GM23338 (cell line): Measurements from ENCODE around the gene PDE10A. TPM values are rescaled to one million over a fixed set of nuclear protein-coding genes. Genes with fewer than 3 reads are reported as not detected.
A peak's percentile ranks its signal among the peaks of the same experiment; 100 is the strongest.

Source experiments
- ATAC-seq: fragments of 200-7000 bp; cut with Tn5 transposase; 3 replicates; pipeline ENCODE4 v1.9.1; 2020
- DNase-seq: peaks from one replicate; pipeline ENCODE4 v3.0.0-alpha.2; 2015; ENCODE audit warnings: low spot score
- H2AFZ ChIP-seq: fragments of 200-600 bp; sonication (generic); 2 replicates; pipeline ENCODE4 v1.8.0; 2016; ENCODE audit warnings: antibody characterized with exemption, mild to moderate bottlenecking, moderate library complexity
- H3F3A ChIP-seq: fragments of 200-600 bp; sonication (generic); replicated peaks from 2 replicates; pipeline ENCODE4 v1.8.0; 2017; ENCODE audit warnings: antibody characterized with exemption, mixed run types, low read depth
- H3K27ac ChIP-seq: fragments of 200-600 bp; sonication (generic); 2 replicates; pipeline ENCODE4 v1.6.1; 2016; ENCODE audit warnings: low read depth
- H3K27me3 ChIP-seq: fragments of 200-600 bp; sonication (generic); 2 replicates; pipeline ENCODE4 v1.8.0; 2016; ENCODE audit warnings: mild to moderate bottlenecking, mixed run types, moderate library complexity; ENCODE audit not compliant: insufficient read depth
- H3K36me3 ChIP-seq: fragments of 200-600 bp; sonication (generic); 2 replicates; pipeline ENCODE4 v1.8.0; 2016; ENCODE audit warnings: mild to moderate bottlenecking; ENCODE audit not compliant: insufficient read depth
- H3K4me1 ChIP-seq: fragments of 200-600 bp; sonication (generic); 2 replicates; pipeline ENCODE4 v1.8.0; 2016; ENCODE audit warnings: mild to moderate bottlenecking, moderate library complexity; ENCODE audit not compliant: insufficient read depth
- H3K4me2 ChIP-seq: fragments of 200-600 bp; sonication (generic); 2 replicates; pipeline ENCODE4 v1.7.1; 2017; ENCODE audit warnings: mixed run types
- H3K4me3 ChIP-seq: fragments of 200-600 bp; sonication (generic); 2 replicates; pipeline ENCODE4 v1.6.1; 2016; ENCODE audit warnings: mixed run types
- H3K79me2 ChIP-seq: fragments of 200-600 bp; sonication (generic); replicated peaks from 2 replicates; pipeline ENCODE4 v1.8.0; 2017; ENCODE audit warnings: mild to moderate bottlenecking; ENCODE audit not compliant: insufficient read depth
- H3K9me2 ChIP-seq: fragments of 200-600 bp; sonication (generic); 2 replicates; pipeline ENCODE4 v1.8.0; 2017; ENCODE audit not compliant: insufficient read depth
- H4K20me1 ChIP-seq: fragments of 200-600 bp; sonication (generic); replicated peaks from 2 replicates; pipeline ENCODE4 v1.8.0; 2017; ENCODE audit warnings: mild to moderate bottlenecking; ENCODE audit not compliant: insufficient read depth
- H3K27ac Mint-ChIP-seq: 2 replicates; pipeline ENCODE4 v1.8.0; 2020; ENCODE audit warnings: inconsistent platforms, mild to moderate bottlenecking, moderate library complexity, mixed read lengths
- H3K27me3 Mint-ChIP-seq: 3 replicates; pipeline ENCODE4 v1.8.0; 2022; ENCODE audit warnings: low read depth, mild to moderate bottlenecking, moderate library complexity, mixed read lengths, inconsistent platforms; ENCODE audit not compliant: insufficient read depth, poor library complexity
- H3K36me3 Mint-ChIP-seq: 3 replicates; pipeline ENCODE4 v1.8.0; 2021; ENCODE audit warnings: low read depth, mild to moderate bottlenecking, inconsistent platforms, moderate library complexity, mixed read lengths
- H3K4me1 Mint-ChIP-seq: 3 replicates; pipeline ENCODE4 v1.8.0; 2020; ENCODE audit warnings: mild to moderate bottlenecking, inconsistent platforms, mixed read lengths
- H3K4me3 Mint-ChIP-seq: 3 replicates; pipeline ENCODE4 v1.8.0; 2021; ENCODE audit warnings: moderate library complexity, mild to moderate bottlenecking, inconsistent platforms, mixed read lengths
- H3K9me3 Mint-ChIP-seq: 3 replicates; pipeline ENCODE4 v1.8.0; 2020; ENCODE audit warnings: moderate library complexity, mild to moderate bottlenecking, inconsistent platforms, mixed read lengths
- CREB1 ChIP-seq: fragments of 250-450 bp; sonication (Bioruptor Pico); IDR thresholded peaks from 2 replicates; pipeline ENCODE4 v1.5.0; 2020; ENCODE audit warnings: low read depth, mild to moderate bottlenecking, moderate library complexity
- EZH2 ChIP-seq: fragments of 200-600 bp; sonication (generic); IDR thresholded peaks from one replicate; pipeline ENCODE4 v1.8.0; 2017; ENCODE audit warnings: antibody characterized with exemption, mild to moderate bottlenecking, low read depth; ENCODE audit not compliant: unreplicated experiment
- EZH2phosphoT487 ChIP-seq: fragments of 200-600 bp; sonication (generic); IDR thresholded peaks from one replicate; pipeline ENCODE4 v1.8.1; 2018; ENCODE audit warnings: antibody characterized with exemption; ENCODE audit not compliant: unreplicated experiment
- POLR2AphosphoS5 ChIP-seq: IDR thresholded peaks from 2 replicates; pipeline ENCODE4 v1.6.1; 2016; ENCODE audit warnings: antibody characterized with exemption, low read depth
- ZNF114 ChIP-seq: fragments of 250-450 bp; sonication (Bioruptor Pico); IDR thresholded peaks from 2 replicates; pipeline ENCODE4 v1.5.0; 2020; ENCODE audit warnings: mild to moderate bottlenecking, moderate library complexity
- ZNF331 ChIP-seq: fragments of 250-450 bp; sonication (Bioruptor Pico); IDR thresholded peaks from 2 replicates; pipeline ENCODE4 v1.5.0; 2020; ENCODE audit warnings: low read depth, mild to moderate bottlenecking, moderate library complexity
- polyA plus RNA-seq: library from polyadenylated mRNA; unstranded; fragments of >200 nt; fragmentation: Nextera tagmentation; extraction: Ambion mirVana; gene quantifications from 2 replicates; pipeline ENCODE4 v1.2.1, GENCODE V29; 2016
- total RNA-seq: library from RNA; depleted of rRNA; stranded (reverse); fragments of >200 nt; shearing (Covaris generic); gene quantifications from 2 replicates; pipeline ENCODE4 v1.2.3, GENCODE V29; 2014
- TF ChIP-seq, protein P1 (sequence below), 2 experiments: fragments of 200-600 bp in 1 of 2; sonication (generic) in 1 of 2; conservative IDR thresholded peaks; 2 replicates each; pipeline versions ENCODE4 v1.5.1 to v1.6.1; 2016 to 2017; ENCODE audit warnings: antibody characterized with exemption in 2 of 2, low read depth in 2 of 2, mild to moderate bottlenecking in 2 of 2, moderate library complexity in 1 of 2
- TF ChIP-seq, protein P2 (sequence below): IDR thresholded peaks from 2 replicates; pipeline ENCODE4 v1.6.1; 2016; ENCODE audit warnings: antibody characterized with exemption

Gene PDE10A
- total and polyA plus RNA-seq, 2 experiments from 2014 or later: 0.50 to 3.9 TPM

DNA sequence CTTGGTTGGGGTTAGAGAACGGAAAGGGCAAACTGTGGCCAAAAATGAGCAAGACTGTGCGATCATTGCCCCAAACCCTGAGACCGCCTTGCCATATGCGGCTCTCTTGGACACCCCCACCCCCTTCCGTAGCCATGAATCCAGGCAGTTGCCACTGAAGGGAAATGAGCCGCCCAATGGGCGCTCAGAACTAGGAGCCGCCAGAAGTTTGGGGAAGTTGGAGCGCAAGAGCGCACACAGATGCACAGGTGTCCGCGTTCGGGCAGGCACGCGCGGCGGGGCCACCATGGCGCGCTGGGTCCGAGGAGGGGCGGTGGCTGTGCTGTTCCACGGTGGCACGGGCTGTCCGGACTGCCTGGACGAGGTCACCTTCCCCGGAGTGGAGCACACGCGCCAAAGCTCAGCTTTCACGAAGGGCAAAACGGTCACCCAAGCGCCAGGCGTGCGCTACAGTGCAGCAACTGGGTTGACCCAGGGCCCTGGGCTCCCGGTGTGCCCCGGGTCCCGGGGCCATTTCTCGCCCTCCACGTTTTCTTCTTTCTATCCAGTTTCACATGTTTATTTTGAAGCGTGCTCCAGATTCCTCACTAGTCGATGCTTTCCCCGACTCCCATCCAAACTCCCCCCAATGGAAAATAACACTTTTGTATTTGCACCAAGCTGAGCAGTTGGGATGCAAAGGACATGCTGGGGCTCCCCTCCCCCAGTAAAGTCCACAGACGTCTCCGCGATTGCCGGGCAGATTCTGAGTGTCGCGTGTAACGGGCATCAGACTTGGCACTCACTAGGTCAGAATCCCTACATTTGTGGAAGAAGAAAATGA, 906 bp upstream of the PDE10A start:
- H3F3A ChIP-seq: peaks cover 13% of the 10 kb centered on the region
- peaks cover 84% of the 10 kb centered on the region for H3K27me3 ChIP-seq
- H4K20me1 ChIP-seq: 0 out of 2 replicates have a peak, but pooled peaks cover 4% of the 10 kb centered on the region
- ATAC-seq: peak; percentile 15
- Mint-ChIP-seq H3K4me1 (peaks cover 39% of the 10 kb centered on the region), H3K27me3 (peaks cover 67% of the 10 kb centered on the region), H3K36me3 (no peaks in the 10 kb centered on the region; the same call in 2 of the 3 replicates), H3K27ac (no peak overlapping the region), H3K9me3 (no peaks in the 10 kb centered on the region; the same call in 2 of the 3 replicates), H3K4me3 (peak overlapping the region; percentile 75)
- H2AFZ ChIP-seq: peak overlapping the region; percentile 96
- peak; percentile 67 for DNase-seq
- no peak overlapping the region for H3K27ac ChIP-seq
- H3K4me3 ChIP-seq: peak overlapping the region; percentile 71
- no peak for TF ChIP-seq CREB1 (CRISPR knock-in tag)
- TF ChIP-seq EZH2: peak; percentile 81
- peak; percentile 29 for TF ChIP-seq EZH2phosphoT487
- no peaks in the 10 kb centered on the region for H3K9me2 ChIP-seq
- peak overlapping the region; percentile 94 for H3K4me2 ChIP-seq
- peaks cover 54% of the 10 kb centered on the region for H3K4me1 ChIP-seq
- no peaks in the 10 kb centered on the region; the same call in 1 of the 2 replicates for H3K36me3 ChIP-seq
- no peaks in the 10 kb centered on the region for H3K79me2 ChIP-seq

DNA sequence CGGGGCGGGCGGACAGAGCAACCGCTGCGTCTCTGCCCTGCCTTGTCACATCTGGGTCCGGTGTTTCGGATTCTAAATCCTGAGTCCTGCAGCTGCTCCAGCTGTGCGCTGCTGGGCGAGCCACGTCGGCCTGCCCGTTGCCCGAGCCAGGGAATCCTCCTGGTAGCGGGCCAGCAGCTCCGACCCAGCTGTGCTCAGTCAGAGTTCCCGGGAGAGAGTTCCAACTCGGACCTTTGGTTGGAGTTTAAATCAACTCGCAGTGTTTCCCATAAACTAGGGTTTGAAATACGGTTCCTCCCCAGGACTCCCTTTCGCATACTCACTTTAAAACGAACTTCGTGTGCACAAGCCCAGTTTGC, 315 bp upstream of the PDE10A start:
- H3F3A ChIP-seq: peaks cover 13% of the 10 kb centered on the region
- Mint-ChIP-seq H3K36me3 (no peaks in the 10 kb centered on the region; the same call in 2 of the 3 replicates), H3K4me1 (peaks cover 38% of the 10 kb centered on the region), H3K27me3 (peaks cover 69% of the 10 kb centered on the region), H3K27ac (no peak overlapping the region), H3K4me3 (peak overlapping the region; percentile 75), H3K9me3 (no peaks in the 10 kb centered on the region; the same call in 2 of the 3 replicates)
- peaks cover 58% of the 10 kb centered on the region for H3K4me1 ChIP-seq
- no peak overlapping the region for H3K27ac ChIP-seq
- H3K27me3 ChIP-seq: peaks cover 90% of the 10 kb centered on the region
- H2AFZ ChIP-seq: peak overlapping the region; percentile 96
- DNase-seq (peak; percentile 70), ATAC-seq (peak; percentile 17)
- peak overlapping the region; percentile 71 for H3K4me3 ChIP-seq
- no peaks in the 10 kb centered on the region; the same call in 1 of the 2 replicates for H3K36me3 ChIP-seq
- no peaks in the 10 kb centered on the region for H3K9me2 ChIP-seq
- H3K4me2 ChIP-seq: peak overlapping the region; percentile 94
- no peaks in the 10 kb centered on the region for H3K79me2 ChIP-seq
- TF ChIP-seq EZH2phosphoT487 (no peak), EZH2 (peak; percentile 94)
- H4K20me1 ChIP-seq: 0 out of 2 replicates have a peak, but pooled peaks cover 4% of the 10 kb centered on the region

DNA sequence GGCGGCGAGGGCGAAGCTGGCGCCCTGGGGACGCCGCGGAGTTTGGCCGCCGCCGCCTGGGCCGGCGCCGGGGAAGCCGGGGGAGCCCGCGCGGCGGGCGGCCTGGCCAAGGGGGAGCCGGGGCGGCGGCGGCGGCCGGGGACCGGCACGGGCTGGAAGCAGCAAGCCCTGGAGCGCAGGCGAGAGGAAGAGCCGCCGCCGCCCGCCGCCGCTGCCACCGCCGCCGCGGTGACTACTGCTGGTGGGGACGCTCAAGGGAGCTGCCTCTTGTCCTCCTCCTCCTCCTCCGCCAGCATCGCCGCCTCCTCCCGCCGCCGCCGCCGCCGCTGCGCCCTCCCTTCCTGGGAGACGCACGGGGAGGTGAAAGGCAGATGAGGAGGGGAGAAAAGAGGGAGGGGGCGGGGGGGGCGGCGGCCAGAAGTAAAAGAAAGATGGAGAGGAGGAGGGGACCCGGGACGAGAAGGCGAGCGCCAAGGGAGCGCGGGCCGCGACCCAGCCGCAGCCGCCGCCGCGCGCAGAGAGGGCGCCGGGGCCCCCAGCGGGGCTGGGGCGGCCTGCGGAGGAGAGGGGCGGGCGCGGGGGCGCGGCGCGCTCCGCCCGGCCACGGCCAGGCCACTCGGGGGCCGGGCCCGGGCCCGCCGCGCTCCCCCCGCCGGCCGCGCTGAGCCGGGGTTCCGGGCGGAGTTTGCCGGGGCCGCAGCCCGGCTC, 846 bp downstream of the PDE10A start:
- Histone ChIP-seq H3F3A (peaks cover 13% of the 10 kb centered on the region), H3K27me3 (peaks cover 96% of the 10 kb centered on the region), H3K4me2 (peak overlapping the region; percentile 97), H3K36me3 (no peaks in the 10 kb centered on the region; the same call in 1 of the 2 replicates), H3K79me2 (no peaks in the 10 kb centered on the region), H3K27ac (no peak overlapping the region), H3K9me2 (no peaks in the 10 kb centered on the region), H2AFZ (no peak overlapping the region), H3K4me3 (peak overlapping the region; percentile 71), H3K4me1 (peaks cover 60% of the 10 kb centered on the region), H4K20me1 (0 out of 2 replicates have a peak, but pooled peaks cover 4% of the 10 kb centered on the region)
- peaks cover 46% of the 10 kb centered on the region for H3K4me1 Mint-ChIP-seq
- ATAC-seq: no peak
- no peak overlapping the region for H3K27ac Mint-ChIP-seq
- no peaks in the 10 kb centered on the region; the same call in 2 of the 3 replicates for H3K9me3 Mint-ChIP-seq
- H3K36me3 Mint-ChIP-seq: no peaks in the 10 kb centered on the region; the same call in 2 of the 3 replicates
- TF ChIP-seq POLR2AphosphoS5 (no peak), ZNF114 (no peak), EZH2phosphoT487 (peak; percentile 23), ZNF331 (CRISPR knock-in tag) (no peak)
- TF ChIP-seq, protein P1, sequence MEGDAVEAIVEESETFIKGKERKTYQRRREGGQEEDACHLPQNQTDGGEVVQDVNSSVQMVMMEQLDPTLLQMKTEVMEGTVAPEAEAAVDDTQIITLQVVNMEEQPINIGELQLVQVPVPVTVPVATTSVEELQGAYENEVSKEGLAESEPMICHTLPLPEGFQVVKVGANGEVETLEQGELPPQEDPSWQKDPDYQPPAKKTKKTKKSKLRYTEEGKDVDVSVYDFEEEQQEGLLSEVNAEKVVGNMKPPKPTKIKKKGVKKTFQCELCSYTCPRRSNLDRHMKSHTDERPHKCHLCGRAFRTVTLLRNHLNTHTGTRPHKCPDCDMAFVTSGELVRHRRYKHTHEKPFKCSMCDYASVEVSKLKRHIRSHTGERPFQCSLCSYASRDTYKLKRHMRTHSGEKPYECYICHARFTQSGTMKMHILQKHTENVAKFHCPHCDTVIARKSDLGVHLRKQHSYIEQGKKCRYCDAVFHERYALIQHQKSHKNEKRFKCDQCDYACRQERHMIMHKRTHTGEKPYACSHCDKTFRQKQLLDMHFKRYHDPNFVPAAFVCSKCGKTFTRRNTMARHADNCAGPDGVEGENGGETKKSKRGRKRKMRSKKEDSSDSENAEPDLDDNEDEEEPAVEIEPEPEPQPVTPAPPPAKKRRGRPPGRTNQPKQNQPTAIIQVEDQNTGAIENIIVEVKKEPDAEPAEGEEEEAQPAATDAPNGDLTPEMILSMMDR (conservative IDR thresholded peaks at IDR 0.05; ENCODE audit: low read depth in 2 of 2): no peak
- TF ChIP-seq, protein P2, sequence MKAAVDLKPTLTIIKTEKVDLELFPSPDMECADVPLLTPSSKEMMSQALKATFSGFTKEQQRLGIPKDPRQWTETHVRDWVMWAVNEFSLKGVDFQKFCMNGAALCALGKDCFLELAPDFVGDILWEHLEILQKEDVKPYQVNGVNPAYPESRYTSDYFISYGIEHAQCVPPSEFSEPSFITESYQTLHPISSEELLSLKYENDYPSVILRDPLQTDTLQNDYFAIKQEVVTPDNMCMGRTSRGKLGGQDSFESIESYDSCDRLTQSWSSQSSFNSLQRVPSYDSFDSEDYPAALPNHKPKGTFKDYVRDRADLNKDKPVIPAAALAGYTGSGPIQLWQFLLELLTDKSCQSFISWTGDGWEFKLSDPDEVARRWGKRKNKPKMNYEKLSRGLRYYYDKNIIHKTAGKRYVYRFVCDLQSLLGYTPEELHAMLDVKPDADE: no peak
- H3K4me3 Mint-ChIP-seq: peak overlapping the region; percentile 68
- peak; percentile 53 for DNase-seq
- H3K27me3 Mint-ChIP-seq: peaks cover 71% of the 10 kb centered on the region
